ENCODE measurements around the gene CFAP97D1.

Gene CFAP97D1

DNA sequence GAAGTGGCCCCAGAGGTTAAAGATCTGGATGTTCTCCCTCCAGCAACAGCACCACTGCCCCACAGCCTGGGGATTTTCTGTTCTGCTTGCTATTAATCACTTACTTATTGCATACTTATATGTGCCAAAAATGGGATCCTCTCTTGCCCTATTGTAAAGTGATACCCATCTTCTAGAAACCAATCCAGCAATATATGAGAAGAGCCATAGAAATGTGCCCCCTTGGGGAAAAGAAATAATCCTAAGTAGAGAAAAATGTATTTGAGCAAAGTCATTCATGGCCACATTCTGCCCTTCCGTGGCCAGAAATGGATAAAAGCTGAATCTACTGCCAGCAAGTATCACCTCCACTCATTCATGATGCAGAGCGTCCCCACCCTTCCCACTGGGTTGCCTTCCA, 42.5 kb upstream of the CFAP97D1 start:
- TF ChIP-seq ZNF843 (tag by site-specific recombination; IDR thresholded peaks at IDR 0.05), result no peak
- no peak for TF ChIP-seq ZNF560 (tag by site-specific recombination; IDR thresholded peaks at IDR 0.05; ENCODE audit: borderline replicate concordance)
- TF ChIP-seq, protein P1, sequence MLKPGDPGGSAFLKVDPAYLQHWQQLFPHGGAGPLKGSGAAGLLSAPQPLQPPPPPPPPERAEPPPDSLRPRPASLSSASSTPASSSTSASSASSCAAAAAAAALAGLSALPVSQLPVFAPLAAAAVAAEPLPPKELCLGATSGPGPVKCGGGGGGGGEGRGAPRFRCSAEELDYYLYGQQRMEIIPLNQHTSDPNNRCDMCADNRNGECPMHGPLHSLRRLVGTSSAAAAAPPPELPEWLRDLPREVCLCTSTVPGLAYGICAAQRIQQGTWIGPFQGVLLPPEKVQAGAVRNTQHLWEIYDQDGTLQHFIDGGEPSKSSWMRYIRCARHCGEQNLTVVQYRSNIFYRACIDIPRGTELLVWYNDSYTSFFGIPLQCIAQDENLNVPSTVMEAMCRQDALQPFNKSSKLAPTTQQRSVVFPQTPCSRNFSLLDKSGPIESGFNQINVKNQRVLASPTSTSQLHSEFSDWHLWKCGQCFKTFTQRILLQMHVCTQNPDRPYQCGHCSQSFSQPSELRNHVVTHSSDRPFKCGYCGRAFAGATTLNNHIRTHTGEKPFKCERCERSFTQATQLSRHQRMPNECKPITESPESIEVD (tag by site-specific recombination; IDR thresholded peaks at IDR 0.05), result no peak
- TF ChIP-seq ZNF155 (tag by site-specific recombination; IDR thresholded peaks at IDR 0.05), result no peak
- Histone ChIP-seq H3K4me1 (ENCODE audit: control insufficient read depth, insufficient read depth, low read length) (no peaks in the 10 kb centered on the region), H3K36me3 (ENCODE audit: control insufficient read depth in 2 of 2, insufficient read depth in 1 of 2, low read length in 2 of 2) (no peaks in the 10 kb centered on the region), H3K4me3 (ENCODE audit: low read depth, low read length) (no peak overlapping the region), H3K9me3 (ENCODE audit: control insufficient read depth, insufficient read depth, low read depth, low read length) (no peaks in the 10 kb centered on the region), H3K27ac (ENCODE audit: extremely low read depth, low read depth, low read length) (no peak overlapping the region)
- CTCF ChIA-PET, result interaction anchor here (0.6 to 4.6 kb wide), 5 partner anchors 17 to 215 kb away, joined by 4 to 23 read pairs (median 7); partner anchors contain the start of gene SOST
- POLR2A ChIA-PET, result no interaction called here

DNA sequence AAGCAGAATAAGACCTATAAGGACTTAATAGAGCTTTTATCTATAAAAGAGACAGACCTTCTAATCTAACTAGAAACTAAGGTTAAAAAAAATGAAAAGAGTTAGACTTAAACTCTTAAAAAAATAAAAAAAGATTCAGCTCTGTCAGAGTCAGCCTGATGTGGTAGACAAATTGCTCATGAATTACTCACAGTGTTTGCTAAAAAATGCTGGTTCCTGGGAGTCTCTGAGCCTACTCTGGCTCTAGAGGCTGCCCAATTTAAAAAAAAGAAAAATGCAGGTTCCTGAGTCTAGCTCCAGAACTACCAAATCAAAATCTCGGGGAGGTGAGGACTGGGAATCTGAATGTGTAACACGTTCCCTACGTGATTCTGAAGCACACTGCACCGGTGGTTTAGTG, 39.7 kb upstream of the CFAP97D1 start:
- no peak overlapping the region for H3K4me3 ChIP-seq (ENCODE audit: low read depth, low read length)
- no peak overlapping the region for H3K27ac ChIP-seq (ENCODE audit: extremely low read depth, low read depth, low read length)
- no peaks in the 10 kb centered on the region for H3K4me1 ChIP-seq (ENCODE audit: control insufficient read depth, insufficient read depth, low read length)
- H3K9me3 ChIP-seq (ENCODE audit: control insufficient read depth, insufficient read depth, low read depth, low read length), result no peaks in the 10 kb centered on the region
- POLR2A ChIA-PET, result interaction anchor here (0.6 kb wide), 1 partner anchor 113 kb away, joined by 3 read pairs; no protein-coding TSS in a partner anchor
- TF ChIP-seq ZNF214 (tag by site-specific recombination; IDR thresholded peaks at IDR 0.05; ENCODE audit: borderline replicate concordance), result no peak
- TF ChIP-seq ZNF837 (tag by site-specific recombination; IDR thresholded peaks at IDR 0.05), result no peak
- no peak for TF ChIP-seq ZNF658 (tag by site-specific recombination; IDR thresholded peaks at IDR 0.05)
- no peak for TF ChIP-seq ZNF792 (tag by site-specific recombination; IDR thresholded peaks at IDR 0.05)
- TF ChIP-seq, protein P2, sequence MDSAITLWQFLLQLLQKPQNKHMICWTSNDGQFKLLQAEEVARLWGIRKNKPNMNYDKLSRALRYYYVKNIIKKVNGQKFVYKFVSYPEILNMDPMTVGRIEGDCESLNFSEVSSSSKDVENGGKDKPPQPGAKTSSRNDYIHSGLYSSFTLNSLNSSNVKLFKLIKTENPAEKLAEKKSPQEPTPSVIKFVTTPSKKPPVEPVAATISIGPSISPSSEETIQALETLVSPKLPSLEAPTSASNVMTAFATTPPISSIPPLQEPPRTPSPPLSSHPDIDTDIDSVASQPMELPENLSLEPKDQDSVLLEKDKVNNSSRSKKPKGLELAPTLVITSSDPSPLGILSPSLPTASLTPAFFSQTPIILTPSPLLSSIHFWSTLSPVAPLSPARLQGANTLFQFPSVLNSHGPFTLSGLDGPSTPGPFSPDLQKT (IDR thresholded peaks at IDR 0.05; ENCODE audit: borderline replicate concordance, low read depth, low read length), result no peak
- no peak for TF ChIP-seq ZNF596 (tag by site-specific recombination; IDR thresholded peaks at IDR 0.05)
- no peak for TF ChIP-seq ZNF529 (tag by site-specific recombination; IDR thresholded peaks at IDR 0.05; ENCODE audit: insufficient replicate concordance)
- no peak for TF ChIP-seq ZNF239 (tag by site-specific recombination; IDR thresholded peaks at IDR 0.05)
- no peak for TF ChIP-seq ZEB2 (tag by site-specific recombination; IDR thresholded peaks at IDR 0.05)
- TF ChIP-seq ZNF138 (tag by site-specific recombination; IDR thresholded peaks at IDR 0.05; ENCODE audit: borderline replicate concordance), result no peak
- TF ChIP-seq, protein P3, sequence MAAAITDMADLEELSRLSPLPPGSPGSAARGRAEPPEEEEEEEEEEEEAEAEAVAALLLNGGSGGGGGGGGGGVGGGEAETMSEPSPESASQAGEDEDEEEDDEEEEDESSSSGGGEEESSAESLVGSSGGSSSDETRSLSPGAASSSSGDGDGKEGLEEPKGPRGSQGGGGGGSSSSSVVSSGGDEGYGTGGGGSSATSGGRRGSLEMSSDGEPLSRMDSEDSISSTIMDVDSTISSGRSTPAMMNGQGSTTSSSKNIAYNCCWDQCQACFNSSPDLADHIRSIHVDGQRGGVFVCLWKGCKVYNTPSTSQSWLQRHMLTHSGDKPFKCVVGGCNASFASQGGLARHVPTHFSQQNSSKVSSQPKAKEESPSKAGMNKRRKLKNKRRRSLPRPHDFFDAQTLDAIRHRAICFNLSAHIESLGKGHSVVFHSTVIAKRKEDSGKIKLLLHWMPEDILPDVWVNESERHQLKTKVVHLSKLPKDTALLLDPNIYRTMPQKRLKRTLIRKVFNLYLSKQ (tag by site-specific recombination; IDR thresholded peaks at IDR 0.05; ENCODE audit: borderline replicate concordance), result no peak
- no peak for TF ChIP-seq ZNF830 (tag by site-specific recombination; IDR thresholded peaks at IDR 0.05; ENCODE audit: low read depth)
- TF ChIP-seq, protein P4, sequence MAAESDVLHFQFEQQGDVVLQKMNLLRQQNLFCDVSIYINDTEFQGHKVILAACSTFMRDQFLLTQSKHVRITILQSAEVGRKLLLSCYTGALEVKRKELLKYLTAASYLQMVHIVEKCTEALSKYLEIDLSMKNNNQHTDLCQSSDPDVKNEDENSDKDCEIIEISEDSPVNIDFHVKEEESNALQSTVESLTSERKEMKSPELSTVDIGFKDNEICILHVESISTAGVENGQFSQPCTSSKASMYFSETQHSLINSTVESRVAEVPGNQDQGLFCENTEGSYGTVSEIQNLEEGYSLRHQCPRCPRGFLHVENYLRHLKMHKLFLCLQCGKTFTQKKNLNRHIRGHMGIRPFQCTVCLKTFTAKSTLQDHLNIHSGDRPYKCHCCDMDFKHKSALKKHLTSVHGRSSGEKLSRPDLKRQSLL (tag by site-specific recombination; IDR thresholded peaks at IDR 0.05), result no peak
- TF ChIP-seq MZF1 (tag by site-specific recombination; IDR thresholded peaks at IDR 0.05; ENCODE audit: borderline replicate concordance), result no peak
- TF ChIP-seq, protein P5, sequence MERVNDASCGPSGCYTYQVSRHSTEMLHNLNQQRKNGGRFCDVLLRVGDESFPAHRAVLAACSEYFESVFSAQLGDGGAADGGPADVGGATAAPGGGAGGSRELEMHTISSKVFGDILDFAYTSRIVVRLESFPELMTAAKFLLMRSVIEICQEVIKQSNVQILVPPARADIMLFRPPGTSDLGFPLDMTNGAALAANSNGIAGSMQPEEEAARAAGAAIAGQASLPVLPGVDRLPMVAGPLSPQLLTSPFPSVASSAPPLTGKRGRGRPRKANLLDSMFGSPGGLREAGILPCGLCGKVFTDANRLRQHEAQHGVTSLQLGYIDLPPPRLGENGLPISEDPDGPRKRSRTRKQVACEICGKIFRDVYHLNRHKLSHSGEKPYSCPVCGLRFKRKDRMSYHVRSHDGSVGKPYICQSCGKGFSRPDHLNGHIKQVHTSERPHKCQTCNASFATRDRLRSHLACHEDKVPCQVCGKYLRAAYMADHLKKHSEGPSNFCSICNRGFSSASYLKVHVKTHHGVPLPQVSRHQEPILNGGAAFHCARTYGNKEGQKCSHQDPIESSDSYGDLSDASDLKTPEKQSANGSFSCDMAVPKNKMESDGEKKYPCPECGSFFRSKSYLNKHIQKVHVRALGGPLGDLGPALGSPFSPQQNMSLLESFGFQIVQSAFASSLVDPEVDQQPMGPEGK (tag by site-specific recombination; IDR thresholded peaks at IDR 0.05), result no peak
- H3K36me3 ChIP-seq (ENCODE audit: control insufficient read depth in 2 of 2, insufficient read depth in 1 of 2, low read length in 2 of 2), result no peaks in the 10 kb centered on the region
- CTCF ChIA-PET, result interaction anchor here (0.6 to 2.2 kb wide), 6 partner anchors 20 to 124 kb away, joined by 3 to 11 read pairs (median 3); no protein-coding TSS in a partner anchor

Data from HEK293 (cell line).